ENCODE results near the gene CSMD2. TPM values are rescaled to one million over a fixed set of nuclear protein-coding genes. Genes with fewer than 3 reads are reported as not detected.

Gene CSMD2
- total RNA-seq, 4 donors from 2014 or later: 8.6 TPM; not detected in 3

GRCh38 chr1:33852711-33853110, 312.3 kb downstream of the CSMD2 start:
- no peak for DNase-seq
- Histone ChIP-seq H3K27me3 (no peaks in the 10 kb centered on the region), H3K27ac (no peak overlapping the region), H3K4me3 (no peak overlapping the region), H3K4me1 (no peaks in the 10 kb centered on the region), H3K36me3 (no peaks in the 10 kb centered on the region), H3K9me3 (no peaks in the 10 kb centered on the region)
- intact Hi-C loops (cut with DNase I; ENCODE audit: low total_unique reads): no loop called here
- TF ChIP-seq POLR2A (IDR thresholded peaks at IDR 0.05) (no peak), CTCF (IDR thresholded peaks at IDR 0.05) (no peak)

- no peak for TF ChIP-seq POLR2A (IDR thresholded peaks at IDR 0.05)
- no peak for TF ChIP-seq CTCF (IDR thresholded peaks at IDR 0.05)
- no peaks in the 10 kb centered on the region for H3K27me3 ChIP-seq
- no peak overlapping the region for H3K4me3 ChIP-seq
- H3K4me1 ChIP-seq: no peaks in the 10 kb centered on the region
- DNase-seq: no peak
- H3K36me3 ChIP-seq: no peaks in the 10 kb centered on the region
- H3K27ac ChIP-seq: no peak overlapping the region
- intact Hi-C loops (cut with DNase I; ENCODE audit: low total_unique reads): no loop called here
- H3K9me3 ChIP-seq: no peaks in the 10 kb centered on the region
These were observed 314.5 kb downstream of the CSMD2 start for GRCh38 chr1:33850481-33850880.

- H3K4me1 ChIP-seq: no peaks in the 10 kb centered on the region
- TF ChIP-seq POLR2A (IDR thresholded peaks at IDR 0.05) (no peak), CTCF (IDR thresholded peaks at IDR 0.05) (no peak)
- intact Hi-C loops (cut with DNase I; ENCODE audit: low total_unique reads): no loop called here
- no peak overlapping the region for H3K27ac ChIP-seq
- no peaks in the 10 kb centered on the region for H3K27me3 ChIP-seq
- no peak for DNase-seq
- H3K9me3 ChIP-seq: no peaks in the 10 kb centered on the region
- H3K36me3 ChIP-seq: no peaks in the 10 kb centered on the region
- H3K4me3 ChIP-seq: no peak overlapping the region
These were observed 315.8 kb downstream of the CSMD2 start for GRCh38 chr1:33849211-33849610.

GRCh38 chr1:33848205-33848937, 316.7 kb downstream of the CSMD2 start:
- intact Hi-C loops (cut with DNase I; ENCODE audit: low total_unique reads): no loop called here
- no peak for TF ChIP-seq POLR2A (IDR thresholded peaks at IDR 0.05)
- TF ChIP-seq CTCF (IDR thresholded peaks at IDR 0.05): no peak

GRCh38 chr1:33846861-33847260, 318.2 kb downstream of the CSMD2 start:
- H3K36me3 ChIP-seq: no peaks in the 10 kb centered on the region
- H3K27me3 ChIP-seq: no peaks in the 10 kb centered on the region
- no peaks in the 10 kb centered on the region for H3K4me1 ChIP-seq
- TF ChIP-seq POLR2A (IDR thresholded peaks at IDR 0.05): no peak
- no peak for TF ChIP-seq CTCF (IDR thresholded peaks at IDR 0.05)
- intact Hi-C loops (cut with DNase I; ENCODE audit: low total_unique reads): no loop called here
- H3K27ac ChIP-seq: no peak overlapping the region
- H3K4me3 ChIP-seq: no peak overlapping the region
- DNase-seq: no peak
- H3K9me3 ChIP-seq: no peaks in the 10 kb centered on the region

More at GRCh38 chr1:33848205-33848937, 316.7 kb downstream of the CSMD2 start:
- Histone ChIP-seq H3K9me3 (no peaks in the 10 kb centered on the region), H3K27ac (no peak overlapping the region), H3K4me1 (no peaks in the 10 kb centered on the region), H3K4me3 (no peak overlapping the region), H3K36me3 (no peaks in the 10 kb centered on the region), H3K27me3 (no peaks in the 10 kb centered on the region)
- DNase-seq: no peak
